Cardiac fibroblast (primary cell): Measurements from ENCODE around the gene MTHFSD.

ENCODE experiments used
- DNase-seq, 2 donors: peaks; one replicate each; pipeline versions ENCODE4 v3.0.0 to v3.0.0-alpha.2; 2010; ENCODE audit warnings: low read depth in 2 of 2
- H3K4me3 ChIP-seq, 2 donors: replicated peaks in 1 of 2; 1 replicate in 1 of 2; 2 replicates in 1 of 2; pipeline ENCODE4 v1.5.1; 2011; ENCODE audit warnings: low read depth in 2 of 2, low read length in 2 of 2, mild to moderate bottlenecking in 2 of 2, moderate library complexity in 1 of 2
- CTCF ChIP-seq: IDR thresholded peaks from one replicate; pipeline ENCODE4 v1.5.1; 2011; ENCODE audit warnings: low read depth, mild to moderate bottlenecking, low read length, inconsistent platforms

MTHFSD gene

GRCh38 chr16:86581458-86581857 is 26.4 kb upstream of the MTHFSD start:
- peak in 1 of 2 donors; percentile 48 for DNase-seq
- H3K4me3 ChIP-seq, result peak overlapping the region in 1 of 2 donors; percentile 58

GRCh38 chr16:86580791-86581170 is 25.7 kb upstream of the MTHFSD start:
- peak overlapping the region in 1 of 2 donors; percentile 58 for H3K4me3 ChIP-seq
- no peak for DNase-seq
- no peak for TF ChIP-seq CTCF

More at GRCh38 chr16:86581458-86581857, 26.4 kb upstream of the MTHFSD start:
- no peak for TF ChIP-seq CTCF

GRCh38 chr16:86580063-86580790 is 25.2 kb upstream of the MTHFSD start:
- peak overlapping the region in 1 of 2 donors; percentile 58 for H3K4me3 ChIP-seq
- peak in 1 of 2 donors; percentile 43 for DNase-seq
- no peak for TF ChIP-seq CTCF

GRCh38 chr16:86579268-86580062 is 24.4 kb upstream of the MTHFSD start:
- DNase-seq, result peak in 1 of 2 donors; percentile 42
- peak overlapping the region; percentile 8 to 58 for H3K4me3 ChIP-seq
- TF ChIP-seq CTCF, result no peak

GRCh38 chr16:86578611-86579267 is 23.7 kb upstream of the MTHFSD start:
- no peak for TF ChIP-seq CTCF
- peak; percentile 46 to 86 for DNase-seq
- peak overlapping the region; percentile 31 to 58 for H3K4me3 ChIP-seq

GRCh38 chr16:86578061-86578599 is 23.1 kb upstream of the MTHFSD start, which contains the start of gene FOXL1:
Gene FOXL1, plus strand, starts transcription at chr16:86578549. Its CDS starts 175 bp downstream, at chr16:86578724.
- H3K4me3 ChIP-seq, result peak within 1 kb of the TSS; percentile 31 to 67
- peak in 1 of 2 donors; percentile 87 for DNase-seq
- no peak for TF ChIP-seq CTCF
